ENCODE measurements around the gene NSMCE4A.
"Not testable (repeated sequence)": the region's sequence is repeated elsewhere in the genome, so short reads cannot be mapped to it uniquely, and the experiment has no call there.

GRCh38 chr10:121930268-121931085 lies 44.5 kb downstream of the NSMCE4A start:
- TF ChIP-seq CTCF (optimal IDR thresholded peaks at IDR 0.05 in 1 of 3, IDR thresholded peaks at IDR 0.05 in 1 of 3, conservative IDR thresholded peaks at IDR 0.05 in 1 of 3; ENCODE audit: extremely low read depth in 1 of 3, insufficient read depth in 2 of 3, low read length in 3 of 3); EZH2 (IDR thresholded peaks at IDR 0.05; ENCODE audit: low read length): not testable (repeated sequence)
